CD14-positive monocyte (primary cell): Measurements from ENCODE around the gene MT1X. TPM values are rescaled to one million over a fixed set of nuclear protein-coding genes. Genes with fewer than 3 reads are reported as not detected.

Experiments used
- DNase-seq, 3 donors: peaks; one replicate each; pipeline ENCODE4 v3.0.0-alpha.2; 2011 to 2022
- H2AFZ ChIP-seq: 2 replicates; pipeline ENCODE4 v1.6.0; 2012; ENCODE audit warnings: mild to moderate bottlenecking, low read depth, low read length, inconsistent platforms; ENCODE audit not compliant: insufficient read depth, poor library complexity, severe bottlenecking
- H3K27ac ChIP-seq, 2 donors: 1 replicate in 1 of 2; 2 replicates in 1 of 2; pipeline ENCODE4 v1.5.1; 2012 to 2013; ENCODE audit warnings: low read length in 2 of 2, control low read depth in 1 of 2, inconsistent platforms in 1 of 2, low read depth in 1 of 2, mild to moderate bottlenecking in 1 of 2
- H3K27me3 ChIP-seq, 2 donors: one replicate each; pipeline versions ENCODE4 v1.6.0 to v1.6.1; 2011 to 2013; ENCODE audit warnings: low read length in 2 of 2; ENCODE audit not compliant: control insufficient read depth in 2 of 2, insufficient read depth in 2 of 2
- H3K36me3 ChIP-seq, 2 donors: replicated peaks in 1 of 2; 1 replicate in 1 of 2; 2 replicates in 1 of 2; pipeline versions ENCODE4 v1.5.1 to v1.6.1; 2012 to 2013; ENCODE audit warnings: low read length in 2 of 2, control low read depth in 1 of 2, inconsistent platforms in 1 of 2, mild to moderate bottlenecking in 1 of 2; ENCODE audit not compliant: insufficient read depth in 2 of 2, control insufficient read depth in 1 of 2
- H3K4me1 ChIP-seq, 2 donors: 1 replicate in 1 of 2; 2 replicates in 1 of 2; pipeline versions ENCODE4 v1.5.1 to v1.6.1; 2012 to 2013; ENCODE audit warnings: low read length in 2 of 2, control low read depth in 1 of 2, inconsistent platforms in 1 of 2, mild to moderate bottlenecking in 1 of 2, moderate library complexity in 1 of 2; ENCODE audit not compliant: insufficient read depth in 2 of 2, control insufficient read depth in 1 of 2
- H3K4me2 ChIP-seq: replicated peaks from 2 replicates; pipeline ENCODE3; 2012; ENCODE audit warnings: low read length, moderate library complexity, mild to moderate bottlenecking; ENCODE audit not compliant: poor library complexity, severe bottlenecking; ENCODE audit errors: extremely low read depth
- H3K4me3 ChIP-seq, 3 experiments: fragments of 200-600 bp in 1 of 3; sonication (generic) in 1 of 3; replicated peaks in 1 of 3; 1 replicate in 2 of 3; 2 replicates in 1 of 3; pipeline ENCODE4 v1.5.1; 2011 to 2013; ENCODE audit warnings: low read length in 3 of 3, mild to moderate bottlenecking in 3 of 3, control low read depth in 2 of 3, low read depth in 2 of 3, inconsistent platforms in 1 of 3, moderate library complexity in 1 of 3
- H3K79me2 ChIP-seq: 2 replicates; pipeline ENCODE4 v1.6.0; 2012; ENCODE audit warnings: mild to moderate bottlenecking, control low read depth, inconsistent platforms, low read length, moderate library complexity; ENCODE audit not compliant: insufficient read depth
- H3K9ac ChIP-seq: 2 replicates; pipeline ENCODE4 v1.6.0; 2017; ENCODE audit warnings: low read length, mild to moderate bottlenecking; ENCODE audit not compliant: insufficient read depth, poor library complexity, severe bottlenecking
- H3K9me3 ChIP-seq, 2 donors: replicated peaks in 1 of 2; 1 replicate in 1 of 2; 2 replicates in 1 of 2; pipeline versions ENCODE4 v1.5.1 to v1.6.1; 2012 to 2013; ENCODE audit warnings: low read length in 2 of 2, control low read depth in 1 of 2; ENCODE audit not compliant: control insufficient read depth in 1 of 2, insufficient read depth in 1 of 2
- H4K20me1 ChIP-seq: 2 replicates; pipeline ENCODE4 v1.6.0; 2012; ENCODE audit warnings: mild to moderate bottlenecking, low read length, control low read depth, moderate library complexity; ENCODE audit not compliant: insufficient read depth
- H3K27ac Mint-ChIP-seq, 7 donors: one replicate each; pipeline ENCODE4 v1.8.0; 2020; ENCODE audit warnings: mild to moderate bottlenecking in 7 of 7, mixed read lengths in 7 of 7, moderate library complexity in 6 of 7, inconsistent platforms in 2 of 7
- H3K27me3 Mint-ChIP-seq, 3 donors: one replicate each; pipeline ENCODE4 v1.8.0; 2021 to 2022; ENCODE audit warnings: low read depth in 3 of 3, mild to moderate bottlenecking in 3 of 3, mixed read lengths in 3 of 3, moderate library complexity in 3 of 3, inconsistent platforms in 1 of 3
- H3K36me3 Mint-ChIP-seq, 2 donors: one replicate each; pipeline ENCODE4 v1.8.0; 2020; ENCODE audit warnings: mixed read lengths in 2 of 2, inconsistent platforms in 1 of 2, mild to moderate bottlenecking in 1 of 2
- H3K4me1 Mint-ChIP-seq: one replicate; pipeline ENCODE4 v1.8.0; 2020; ENCODE audit warnings: mild to moderate bottlenecking, mixed read lengths
- H3K4me3 Mint-ChIP-seq, 2 donors: one replicate each; pipeline ENCODE4 v1.8.0; 2020; ENCODE audit warnings: mild to moderate bottlenecking in 2 of 2, mixed read lengths in 2 of 2, moderate library complexity in 1 of 2
- H3K9me3 Mint-ChIP-seq, 7 donors: one replicate each; pipeline ENCODE4 v1.8.0; 2020 to 2022; ENCODE audit warnings: mixed read lengths in 7 of 7, mild to moderate bottlenecking in 6 of 7, moderate library complexity in 6 of 7, inconsistent platforms in 2 of 7
- CTCF ChIP-seq: fragments of 200-600 bp; IDR thresholded peaks from one replicate; pipeline ENCODE4 v1.8.0; 2022; ENCODE audit warnings: antibody characterized with exemption, mild to moderate bottlenecking
- WGBS: methylation state at CpG from one replicate; pipeline ENCODE4 v1.1.5; 2013; ENCODE audit warnings: missing lambda C conversion rate; ENCODE audit not compliant: insufficient coverage; 5-methylcytosine and 5-hydroxymethylcytosine counted together
- intact Hi-C, 2 donors: fragments of 100-400 bp; cut with micrococcal nuclease; formaldehyde crosslinking; loops; one replicate each; pipeline versions ENCODE4 v1.15.0 to v1.15.1; 2023
- polyA plus RNA-seq, 3 donors: library from polyadenylated mRNA; depleted of rRNA in 1 of 3; unstranded in 2 of 3; stranded (reverse) in 1 of 3; fragments of 300-500 nt in 2 of 3; fragments of >200 nt in 1 of 3; fragmentation: Illumina TruSeq in 2 of 3; gene quantifications; 1 replicate in 2 of 3; 2 replicates in 1 of 3; pipeline ENCODE4 v1.2.3, GENCODE V29; 2012 to 2021

Gene MT1X
- polyA plus RNA-seq, 3 donors: 34.5 to 87.9 (median 55.4) TPM

- Histone ChIP-seq H4K20me1 (no peaks in the 10 kb centered on the region), H3K9me3 (no peaks in the 10 kb centered on the region), H2AFZ (peak within 1 kb of the TSS; percentile 85), H3K4me1 (peaks cover 12 to 20% of the 10 kb centered on the region in 2 donors), H3K27ac (peak within 1 kb of the TSS in 1 of 2 donors; percentile 47), H3K9ac (peak within 1 kb of the TSS; percentile 63), H3K27me3 (peaks cover 8 to 30% of the 10 kb centered on the region in 2 donors), H3K36me3 (no peaks in the 10 kb centered on the region), H3K79me2 (no peaks in the 10 kb centered on the region), H3K4me2 (peak within 1 kb of the TSS; percentile 99), H3K4me3 (peak within 1 kb of the TSS; percentile 67 to 82 (median 67))
- intact Hi-C loops: no loop called here
- peaks cover 24 to 27% of the 10 kb centered on the region in 2 donors for H3K36me3 Mint-ChIP-seq
- TF ChIP-seq CTCF: no peak
- WGBS: under 1% methylated on average over 43 of the region's 46 CpGs
- H3K9me3 Mint-ChIP-seq: peaks cover 0 to 4% (median 2%) of the 10 kb centered on the region in 7 donors
- H3K27ac Mint-ChIP-seq: peak within 1 kb of the TSS in 5 of 7 donors; percentile 47 to 80 (median 75)
- H3K4me3 Mint-ChIP-seq: peak within 1 kb of the TSS; percentile 96 to 99
- DNase-seq: peak; percentile 30 to 66 (median 48)
- peaks cover 21% of the 10 kb centered on the region for H3K4me1 Mint-ChIP-seq
- H3K27me3 Mint-ChIP-seq: peaks cover 34 to 38% (median 38%) of the 10 kb centered on the region in 3 donors
Observed at GRCh38 chr16:56657555-56658326, 24.5 kb upstream of the MT1X start, which contains the start of gene MT1F. TSS of gene MT1F (plus strand) at chr16:56657959. CDS start at chr16:56658059, 100 bp downstream.

GRCh38 chr16:56658327-56658875, 23.9 kb upstream of the MT1X start:
- DNase-seq: no peak
- H3K4me3 Mint-ChIP-seq: peak overlapping the region; percentile 96 to 99
- H3K4me1 ChIP-seq: peaks cover 12 to 20% of the 10 kb centered on the region in 2 donors
- H3K4me2 ChIP-seq: peak overlapping the region; percentile 99
- H3K9ac ChIP-seq: peak overlapping the region; percentile 63
- H3K9me3 ChIP-seq: no peaks in the 10 kb centered on the region
- H3K27ac ChIP-seq: no peak overlapping the region
- TF ChIP-seq CTCF: no peak
- H3K36me3 ChIP-seq: no peaks in the 10 kb centered on the region
- 44% methylated on average over 8 of the region's 10 CpGs for WGBS
- no peaks in the 10 kb centered on the region for H4K20me1 ChIP-seq
- peaks cover 21% of the 10 kb centered on the region for H3K4me1 Mint-ChIP-seq
- H3K36me3 Mint-ChIP-seq: peaks cover 24 to 27% of the 10 kb centered on the region in 2 donors
- H2AFZ ChIP-seq: peak overlapping the region; percentile 85
- intact Hi-C loops: no loop called here
- peak overlapping the region; percentile 67 to 82 (median 67) for H3K4me3 ChIP-seq
- H3K27ac Mint-ChIP-seq: peak overlapping the region in 1 of 7 donors; percentile 75
- no peaks in the 10 kb centered on the region for H3K79me2 ChIP-seq
- peaks cover 14 to 34% of the 10 kb centered on the region in 2 donors for H3K27me3 ChIP-seq
- peaks cover 39 to 44% (median 42%) of the 10 kb centered on the region in 3 donors for H3K27me3 Mint-ChIP-seq
- peaks cover 0 to 4% (median 2%) of the 10 kb centered on the region in 7 donors for H3K9me3 Mint-ChIP-seq
